ENCODE results near the gene KRTAP6-2.

KRTAP6-2 gene

GRCh38 chr21:30600787-30601186 is 2.1 kb upstream of the KRTAP6-2 start, which contains the start of gene KRTAP22-1:
Gene KRTAP22-1 (plus strand): TSS chr21:30601087.
- Histone ChIP-seq H3K27me3 (ENCODE audit: insufficient read depth, poor library complexity, severe bottlenecking) (no peaks in the 10 kb centered on the region), H3K4me3 (replicated peaks; ENCODE audit: insufficient read depth, low read length) (no peak within 1 kb of the TSS), H3K27ac (replicated peaks) (no peak within 1 kb of the TSS)
- TF ChIP-seq POLR2AphosphoS5 (IDR thresholded peaks at IDR 0.05; ENCODE audit: low read depth) = no peak
- no peak for TF ChIP-seq SPI1 (IDR thresholded peaks at IDR 0.05; ENCODE audit: borderline replicate concordance, low read depth)
- TF ChIP-seq GABPA (IDR thresholded peaks at IDR 0.05; ENCODE audit: low read depth) = no peak
- TF ChIP-seq, protein P1, sequence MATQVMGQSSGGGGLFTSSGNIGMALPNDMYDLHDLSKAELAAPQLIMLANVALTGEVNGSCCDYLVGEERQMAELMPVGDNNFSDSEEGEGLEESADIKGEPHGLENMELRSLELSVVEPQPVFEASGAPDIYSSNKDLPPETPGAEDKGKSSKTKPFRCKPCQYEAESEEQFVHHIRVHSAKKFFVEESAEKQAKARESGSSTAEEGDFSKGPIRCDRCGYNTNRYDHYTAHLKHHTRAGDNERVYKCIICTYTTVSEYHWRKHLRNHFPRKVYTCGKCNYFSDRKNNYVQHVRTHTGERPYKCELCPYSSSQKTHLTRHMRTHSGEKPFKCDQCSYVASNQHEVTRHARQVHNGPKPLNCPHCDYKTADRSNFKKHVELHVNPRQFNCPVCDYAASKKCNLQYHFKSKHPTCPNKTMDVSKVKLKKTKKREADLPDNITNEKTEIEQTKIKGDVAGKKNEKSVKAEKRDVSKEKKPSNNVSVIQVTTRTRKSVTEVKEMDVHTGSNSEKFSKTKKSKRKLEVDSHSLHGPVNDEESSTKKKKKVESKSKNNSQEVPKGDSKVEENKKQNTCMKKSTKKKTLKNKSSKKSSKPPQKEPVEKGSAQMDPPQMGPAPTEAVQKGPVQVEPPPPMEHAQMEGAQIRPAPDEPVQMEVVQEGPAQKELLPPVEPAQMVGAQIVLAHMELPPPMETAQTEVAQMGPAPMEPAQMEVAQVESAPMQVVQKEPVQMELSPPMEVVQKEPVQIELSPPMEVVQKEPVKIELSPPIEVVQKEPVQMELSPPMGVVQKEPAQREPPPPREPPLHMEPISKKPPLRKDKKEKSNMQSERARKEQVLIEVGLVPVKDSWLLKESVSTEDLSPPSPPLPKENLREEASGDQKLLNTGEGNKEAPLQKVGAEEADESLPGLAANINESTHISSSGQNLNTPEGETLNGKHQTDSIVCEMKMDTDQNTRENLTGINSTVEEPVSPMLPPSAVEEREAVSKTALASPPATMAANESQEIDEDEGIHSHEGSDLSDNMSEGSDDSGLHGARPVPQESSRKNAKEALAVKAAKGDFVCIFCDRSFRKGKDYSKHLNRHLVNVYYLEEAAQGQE (IDR thresholded peaks at IDR 0.05; ENCODE audit: insufficient replicate concordance, low read depth) = no peak
- no peak for TF ChIP-seq CTCF (IDR thresholded peaks at IDR 0.05; ENCODE audit: insufficient read depth, low read length)
- no peak for DNase-seq (ENCODE audit: low read depth in 1 of 2, low spot score in 1 of 2)

DNA sequence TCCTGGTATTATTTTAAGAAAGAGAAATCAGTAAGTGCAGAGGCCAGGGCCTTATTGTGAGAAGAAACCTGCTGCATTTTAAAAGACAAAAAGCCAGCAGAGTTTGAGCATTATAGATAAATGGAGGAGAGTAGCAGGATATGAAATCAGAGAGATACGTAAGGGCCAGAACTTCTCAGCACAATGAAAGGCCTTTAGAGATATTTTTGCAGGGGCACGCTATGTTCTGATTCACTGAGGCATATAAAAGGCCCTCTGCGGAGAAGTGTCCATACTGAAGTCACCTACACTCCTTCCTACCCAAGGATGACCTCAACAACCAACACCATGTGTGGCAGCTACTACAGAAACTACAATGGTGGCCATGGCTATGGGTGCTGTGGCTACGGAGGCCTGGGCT is 6.6 kb downstream of the KRTAP6-2 start, which contains the start of gene KRTAP6-3:
Gene KRTAP6-3, plus strand, starts transcription at position 301 of the 400 bp plus-strand sequence. Its CDS starts 6 bp downstream, at position 307.
- H3K27ac ChIP-seq (replicated peaks) = no peak within 1 kb of the TSS
- TF ChIP-seq GABPA (IDR thresholded peaks at IDR 0.05; ENCODE audit: low read depth) (no peak), POLR2AphosphoS5 (IDR thresholded peaks at IDR 0.05; ENCODE audit: low read depth) (no peak), SPI1 (IDR thresholded peaks at IDR 0.05; ENCODE audit: borderline replicate concordance, low read depth) (no peak), CTCF (IDR thresholded peaks at IDR 0.05; ENCODE audit: insufficient read depth, low read length) (no peak)
- TF ChIP-seq, protein P1 (IDR thresholded peaks at IDR 0.05; ENCODE audit: insufficient replicate concordance, low read depth) = no peak
- H3K4me3 ChIP-seq (replicated peaks; ENCODE audit: insufficient read depth, low read length) = no peak within 1 kb of the TSS
- DNase-seq (ENCODE audit: low read depth in 1 of 2, low spot score in 1 of 2) = no peak
- no peaks in the 10 kb centered on the region for H3K27me3 ChIP-seq (ENCODE audit: insufficient read depth, poor library complexity, severe bottlenecking)

GRCh38 chr21:30590297-30590696 is 8.4 kb downstream of the KRTAP6-2 start, which contains the start of gene KRTAP22-2:
Gene KRTAP22-2 (minus strand): TSS chr21:30590397.
- TF ChIP-seq SPI1 (IDR thresholded peaks at IDR 0.05; ENCODE audit: borderline replicate concordance, low read depth) (no peak), CTCF (IDR thresholded peaks at IDR 0.05; ENCODE audit: insufficient read depth, low read length) (no peak), POLR2AphosphoS5 (IDR thresholded peaks at IDR 0.05; ENCODE audit: low read depth) (no peak)
- TF ChIP-seq, protein P1 (IDR thresholded peaks at IDR 0.05; ENCODE audit: insufficient replicate concordance, low read depth) = no peak
- no peaks in the 10 kb centered on the region for H3K27me3 ChIP-seq (ENCODE audit: insufficient read depth, poor library complexity, severe bottlenecking)
- DNase-seq (ENCODE audit: low read depth in 1 of 2, low spot score in 1 of 2) = no peak
- H3K27ac ChIP-seq (replicated peaks) = no peak within 1 kb of the TSS
- no peak within 1 kb of the TSS for H3K4me3 ChIP-seq (replicated peaks; ENCODE audit: insufficient read depth, low read length)
